NCI-H146 treated with DMSO at 0.1 percent for 48 hours (cell line): Measurements from ENCODE around the gene RABGEF1.
"Not testable (repeated sequence)": the region's sequence is repeated elsewhere in the genome, so short reads cannot be mapped to it uniquely, and the experiment has no call there.

Experiments used
- DNase-seq: peaks from one replicate; lab custom pipeline; 2025; ENCODE audit not compliant: unreplicated experiment; lab: John Stamatoyannopoulos, UW

The RABGEF1 gene

GRCh38 chr7:66735154-66735553 is 5.4 kb upstream of the RABGEF1 start:
- no peak for DNase-seq

GRCh38 chr7:66735850-66736249 is 4.7 kb upstream of the RABGEF1 start:
- DNase-seq: no peak

- DNase-seq: no peak
Measured at GRCh38 chr7:66736892-66737291, 3.6 kb upstream of the RABGEF1 start.

- DNase-seq: no peak
Measured at GRCh38 chr7:66737667-66738066, 2.9 kb upstream of the RABGEF1 start.

- DNase-seq: no peak
Measured at GRCh38 chr7:66739477-66739876, 1.1 kb upstream of the RABGEF1 start.

GRCh38 chr7:66739953-66740301 is 606 bp upstream of the RABGEF1 start:
- DNase-seq: no peak

- DNase-seq: peak; percentile 20
Measured at GRCh38 chr7:66740980-66741709, 612 bp downstream of the RABGEF1 start.

GRCh38 chr7:66741710-66742049 is 1.1 kb downstream of the RABGEF1 start:
- DNase-seq: no peak

GRCh38 chr7:66742298-66742697 is 1.8 kb downstream of the RABGEF1 start:
- not testable (repeated sequence) for DNase-seq

GRCh38 chr7:66743920-66744319 is 3.4 kb downstream of the RABGEF1 start:
- DNase-seq: no peak

- DNase-seq: no peak
Measured at GRCh38 chr7:66747385-66747784, 6.9 kb downstream of the RABGEF1 start.

- no peak for DNase-seq
Measured at GRCh38 chr7:66747881-66748511, 7.5 kb downstream of the RABGEF1 start.

- DNase-seq: no peak
Measured at GRCh38 chr7:66748791-66749190, 8.3 kb downstream of the RABGEF1 start.

GRCh38 chr7:66751945-66752344 is 11.4 kb downstream of the RABGEF1 start:
- DNase-seq: no peak

- DNase-seq: no peak
Measured at GRCh38 chr7:66754541-66754940, 14.0 kb downstream of the RABGEF1 start.

- not testable (repeated sequence) for DNase-seq
Measured at GRCh38 chr7:66755059-66755458, 14.5 kb downstream of the RABGEF1 start.

GRCh38 chr7:66756227-66756626 is 15.7 kb downstream of the RABGEF1 start:
- not testable (repeated sequence) for DNase-seq

GRCh38 chr7:66756889-66757288 is 16.4 kb downstream of the RABGEF1 start:
- no peak for DNase-seq

GRCh38 chr7:66757939-66758338 is 17.4 kb downstream of the RABGEF1 start:
- no peak for DNase-seq

GRCh38 chr7:66758950-66759628 is 18.6 kb downstream of the RABGEF1 start:
- DNase-seq: no peak

- DNase-seq: not testable (repeated sequence)
Measured at GRCh38 chr7:66763183-66763582, 22.6 kb downstream of the RABGEF1 start.

- DNase-seq: not testable (repeated sequence)
Measured at GRCh38 chr7:66763633-66764355, 23.3 kb downstream of the RABGEF1 start.
